PC-3 (cell line): ENCODE data around the gene COPS3. TPM values are rescaled to one million over a fixed set of nuclear protein-coding genes. Genes with fewer than 3 reads are reported as not detected.

Source experiments
- ATAC-seq: fragments of 200-7000 bp; cut with Tn5 transposase; 2 replicates; pipeline ENCODE4 v1.9.1; 2020; ENCODE audit warnings: mild to moderate bottlenecking, moderate library complexity
- BruUV-seq: library from RNA; stranded (reverse); fragments of 400-500 nt; replicated peaks from 2 replicates; lab custom pipeline; 2021; lab: Mats Ljungman, UMichigan
- CTCF ChIA-PET: fragments of 300-600 bp; sonication (Branson Sonifier 250); formaldehyde crosslinking; loops from one replicate; lab custom pipeline; 2022; ENCODE audit warnings: antibody characterized with exemption; lab: Charles Lee
- POLR2A ChIA-PET: fragments of 300-600 bp; sonication (Branson Sonifier 250); formaldehyde crosslinking; loops from one replicate; lab custom pipeline; 2022; ENCODE audit warnings: antibody characterized with exemption; ENCODE audit not compliant: unreplicated experiment; lab: Charles Lee
- DNase-seq: peaks from one replicate; pipeline ENCODE4 v3.0.0-alpha.2; 2015
- H2AFZ ChIP-seq: fragments of 300-600 bp; sonication (generic); 2 replicates; pipeline ENCODE4 v1.6.0; 2016; ENCODE audit warnings: antibody characterized with exemption, low read length
- H3F3A ChIP-seq: fragments of 300-600 bp; sonication (generic); one replicate; pipeline ENCODE4 v1.6.0; 2017; ENCODE audit warnings: antibody characterized with exemption, low read length, control low read depth, mild to moderate bottlenecking; ENCODE audit not compliant: unreplicated experiment
- H3K27ac ChIP-seq: fragments of 300-600 bp; sonication (generic); 2 replicates; pipeline ENCODE4 v1.5.1; 2016; ENCODE audit warnings: mild to moderate bottlenecking, low read length
- H3K27me3 ChIP-seq: fragments of 300-600 bp; sonication (generic); 2 replicates; pipeline ENCODE4 v1.6.1; 2016; ENCODE audit warnings: low read length, mixed read lengths
- H3K36me3 ChIP-seq: fragments of 300-600 bp; sonication (generic); 2 replicates; pipeline ENCODE4 v1.6.1; 2016; ENCODE audit warnings: low read depth, mixed run types, low read length, mixed read lengths
- H3K4me1 ChIP-seq: fragments of 300-600 bp; sonication (generic); 2 replicates; pipeline ENCODE4 v1.5.1; 2016; ENCODE audit warnings: low read length; ENCODE audit not compliant: insufficient read depth
- H3K4me2 ChIP-seq: fragments of 300-600 bp; sonication (generic); 2 replicates; pipeline ENCODE4 v1.6.0; 2016; ENCODE audit warnings: low read length
- H3K4me3 ChIP-seq: fragments of 300-600 bp; sonication (generic); 2 replicates; pipeline ENCODE4 v1.5.1; 2016; ENCODE audit warnings: mild to moderate bottlenecking, low read length, mixed read lengths
- H3K79me2 ChIP-seq: fragments of 300-600 bp; sonication (generic); 2 replicates; pipeline ENCODE4 v1.6.1; 2017; ENCODE audit warnings: low read length, mixed read lengths
- H3K9ac ChIP-seq: fragments of 300-600 bp; sonication (generic); 2 replicates; pipeline ENCODE4 v1.6.0; 2016; ENCODE audit warnings: mild to moderate bottlenecking, low read length
- H3K9me2 ChIP-seq: fragments of 300-600 bp; sonication (generic); replicated peaks from 2 replicates; pipeline ENCODE4 v1.6.1; 2016; ENCODE audit warnings: mixed run types, low read length, mixed read lengths
- H3K9me3 ChIP-seq: fragments of 300-600 bp; sonication (generic); 2 replicates; pipeline ENCODE4 v1.6.1; 2016; ENCODE audit warnings: low read length, mixed read lengths
- H4K20me1 ChIP-seq: fragments of 300-600 bp; sonication (generic); 2 replicates; pipeline ENCODE4 v1.6.1; 2016; ENCODE audit warnings: low read length, mixed read lengths
- EZH2 ChIP-seq: fragments of 300-600 bp; sonication (generic); IDR thresholded peaks from one replicate; pipeline ENCODE4 v1.6.1; 2017; ENCODE audit warnings: antibody characterized with exemption, mild to moderate bottlenecking, low read length; ENCODE audit not compliant: unreplicated experiment
- EZH2phosphoT487 ChIP-seq: fragments of 300-600 bp; sonication (generic); IDR thresholded peaks from 2 replicates; pipeline ENCODE4 v1.6.1; 2018; ENCODE audit warnings: mild to moderate bottlenecking, antibody characterized with exemption, low read length, borderline replicate concordance
- intact Hi-C: fragments of 100-400 bp; cut with micrococcal nuclease; formaldehyde crosslinking; loops from 2 replicates; pipeline ENCODE4 v1.9.0; 2023
- total RNA-seq: library from RNA; depleted of rRNA; stranded (reverse); fragments of >200 nt; gene quantifications from 2 replicates; pipeline ENCODE4 v1.2.3, GENCODE V29; 2014
- TF ChIP-seq, protein P1 (sequence below): fragments of 300-600 bp; sonication (generic); conservative IDR thresholded peaks from 2 replicates; pipeline ENCODE4 v1.5.1; 2017; ENCODE audit warnings: antibody characterized with exemption, low read depth, mild to moderate bottlenecking, low read length

Gene COPS3
- total RNA-seq, 1 experiment from 2014 or later = 205 TPM

- Histone ChIP-seq H4K20me1 (no peaks in the 10 kb centered on the region), H3K4me2 (no peak overlapping the region), H3K9ac (no peak overlapping the region), H2AFZ (no peak overlapping the region), H3K4me1 (no peaks in the 10 kb centered on the region), H3K36me3 (peaks cover 41% of the 10 kb centered on the region), H3K9me2 (no peaks in the 10 kb centered on the region), H3K27me3 (no peaks in the 10 kb centered on the region), H3K9me3 (no peaks in the 10 kb centered on the region), H3F3A (no peaks in the 10 kb centered on the region), H3K4me3 (no peak overlapping the region), H3K79me2 (no peaks in the 10 kb centered on the region), H3K27ac (no peak overlapping the region)
- TF ChIP-seq, protein P1, sequence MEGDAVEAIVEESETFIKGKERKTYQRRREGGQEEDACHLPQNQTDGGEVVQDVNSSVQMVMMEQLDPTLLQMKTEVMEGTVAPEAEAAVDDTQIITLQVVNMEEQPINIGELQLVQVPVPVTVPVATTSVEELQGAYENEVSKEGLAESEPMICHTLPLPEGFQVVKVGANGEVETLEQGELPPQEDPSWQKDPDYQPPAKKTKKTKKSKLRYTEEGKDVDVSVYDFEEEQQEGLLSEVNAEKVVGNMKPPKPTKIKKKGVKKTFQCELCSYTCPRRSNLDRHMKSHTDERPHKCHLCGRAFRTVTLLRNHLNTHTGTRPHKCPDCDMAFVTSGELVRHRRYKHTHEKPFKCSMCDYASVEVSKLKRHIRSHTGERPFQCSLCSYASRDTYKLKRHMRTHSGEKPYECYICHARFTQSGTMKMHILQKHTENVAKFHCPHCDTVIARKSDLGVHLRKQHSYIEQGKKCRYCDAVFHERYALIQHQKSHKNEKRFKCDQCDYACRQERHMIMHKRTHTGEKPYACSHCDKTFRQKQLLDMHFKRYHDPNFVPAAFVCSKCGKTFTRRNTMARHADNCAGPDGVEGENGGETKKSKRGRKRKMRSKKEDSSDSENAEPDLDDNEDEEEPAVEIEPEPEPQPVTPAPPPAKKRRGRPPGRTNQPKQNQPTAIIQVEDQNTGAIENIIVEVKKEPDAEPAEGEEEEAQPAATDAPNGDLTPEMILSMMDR = no peak
- TF ChIP-seq EZH2 = no peak
- TF ChIP-seq EZH2phosphoT487 = no peak
- no peak for ATAC-seq
- BruUV-seq = no TSS peak
- ChIA-PET CTCF (no interaction called here), POLR2A (no interaction called here)
- DNase-seq = no peak
- intact Hi-C loops = no loop called here
Measured at GRCh38 chr17:17214646-17215436, 66.2 kb downstream of the COPS3 start.

DNA sequence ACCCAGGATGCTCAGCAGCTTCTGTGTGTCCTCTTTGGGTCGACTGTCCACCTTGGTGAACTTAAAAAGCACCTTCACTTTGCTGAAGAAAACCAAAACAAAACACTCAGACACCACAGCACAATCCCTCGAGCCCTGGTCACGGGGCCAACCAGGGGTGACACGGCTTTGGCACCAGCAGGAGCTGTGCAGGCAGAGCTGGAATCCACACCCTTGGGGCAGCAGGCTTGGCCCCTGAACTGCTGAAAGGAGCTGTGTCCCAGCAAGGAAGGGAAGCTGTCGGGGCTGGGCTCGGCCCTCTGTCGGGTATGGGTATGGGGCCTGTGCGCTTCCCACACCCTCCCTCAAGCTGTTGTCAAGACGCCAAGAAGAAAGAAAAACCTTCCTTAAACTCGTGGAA is 67.3 kb downstream of the COPS3 start:
- intact Hi-C loops = no loop called here
- Histone ChIP-seq H3K4me2 (no peak overlapping the region), H3K9ac (no peak overlapping the region), H2AFZ (no peak overlapping the region), H3K9me2 (no peaks in the 10 kb centered on the region), H3K4me3 (no peak overlapping the region), H3K4me1 (no peaks in the 10 kb centered on the region), H3K36me3 (peaks cover 40% of the 10 kb centered on the region), H3K27ac (no peak overlapping the region), H3K27me3 (no peaks in the 10 kb centered on the region), H3F3A (peaks cover 4% of the 10 kb centered on the region), H4K20me1 (no peaks in the 10 kb centered on the region), H3K9me3 (no peaks in the 10 kb centered on the region), H3K79me2 (no peaks in the 10 kb centered on the region)
- CTCF ChIA-PET = no interaction called here
- DNase-seq (no peak), ATAC-seq (no peak)
- POLR2A ChIA-PET = no interaction called here
- BruUV-seq = no TSS peak
- TF ChIP-seq EZH2phosphoT487 (no peak), EZH2 (no peak)
- TF ChIP-seq, protein P1 = no peak

- Histone ChIP-seq H3K9me3 (no peaks in the 10 kb centered on the region), H2AFZ (no peak overlapping the region), H3K4me1 (peaks cover 25% of the 10 kb centered on the region), H3K27ac (no peak overlapping the region), H3K79me2 (peaks cover 26% of the 10 kb centered on the region), H3K4me2 (no peak overlapping the region), H3K36me3 (peaks cover 4% of the 10 kb centered on the region; the same call in 1 of the 2 replicates), H3K27me3 (no peaks in the 10 kb centered on the region), H4K20me1 (no peaks in the 10 kb centered on the region), H3K9ac (no peak overlapping the region), H3K4me3 (no peak overlapping the region), H3F3A (peaks cover 17% of the 10 kb centered on the region), H3K9me2 (no peaks in the 10 kb centered on the region)
- no peak for DNase-seq
- TF ChIP-seq EZH2 (no peak), EZH2phosphoT487 (no peak)
- TF ChIP-seq, protein P1 = no peak
- ChIA-PET POLR2A (no interaction called here), CTCF (no interaction called here)
- BruUV-seq = no TSS peak
- no peak for ATAC-seq
- intact Hi-C loops = no loop called here
Measured at GRCh38 chr17:17207998-17208397, 73.0 kb downstream of the COPS3 start.
